IMR-90 (cell line): ENCODE results near the gene ZFTA. TPM values are rescaled to one million over a fixed set of nuclear protein-coding genes. Genes with fewer than 3 reads are reported as not detected.

Source experiments
- ATAC-seq: fragments of 200-7000 bp; cut with Tn5 transposase; 2 replicates; pipeline ENCODE4 v1.9.1; 2020; ENCODE audit warnings: low read depth, mild to moderate bottlenecking, moderate library complexity
- BruUV-seq: library from RNA; stranded (reverse); fragments of 400-500 nt; replicated peaks from 2 replicates; lab custom pipeline; 2021; lab: Mats Ljungman, UMichigan
- CTCF ChIA-PET: fragments of 300-600 bp; formaldehyde crosslinking; extraction: SDS; loops from one replicate; lab custom pipeline; 2021; ENCODE audit warnings: antibody characterized with exemption; lab: Yijun Ruan, JAX
- POLR2A ChIA-PET: fragments of 300-600 bp; sonication (Branson Sonifier 250); formaldehyde crosslinking; loops from one replicate; lab custom pipeline; 2022; ENCODE audit warnings: antibody characterized with exemption; ENCODE audit not compliant: unreplicated experiment; lab: Charles Lee
- DNase-seq: peaks from one replicate; pipeline ENCODE4 v3.0.0; 2013
- H2AFZ ChIP-seq: replicated peaks from 2 replicates; pipeline ENCODE3; 2013; ENCODE audit warnings: low read length, mild to moderate bottlenecking; ENCODE audit not compliant: poor library complexity
- H2AK5ac ChIP-seq: 2 replicates; pipeline ENCODE4 v1.6.1; 2013; ENCODE audit warnings: low read depth, low read length, inconsistent platforms
- H2AK9ac ChIP-seq: replicated peaks from 2 replicates; pipeline ENCODE3; 2013; ENCODE audit warnings: mild to moderate bottlenecking, low read depth, low read length, moderate library complexity; ENCODE audit not compliant: poor library complexity
- H2BK120ac ChIP-seq: 2 replicates; pipeline ENCODE4 v1.6.1; 2013; ENCODE audit warnings: low read depth, low read length, inconsistent platforms
- H2BK15ac ChIP-seq: 3 replicates; pipeline ENCODE4 v1.6.1; 2013; ENCODE audit warnings: low read depth, low read length, inconsistent platforms
- H2BK20ac ChIP-seq: 2 replicates; pipeline ENCODE4 v1.6.1; 2013; ENCODE audit warnings: low read depth, mild to moderate bottlenecking, inconsistent platforms, low read length, moderate library complexity
- H2BK5ac ChIP-seq: 2 replicates; pipeline ENCODE4 v1.6.1; 2013; ENCODE audit warnings: mild to moderate bottlenecking, low read depth, low read length, inconsistent platforms; ENCODE audit not compliant: poor library complexity, severe bottlenecking
- H3K14ac ChIP-seq: replicated peaks from 2 replicates; pipeline ENCODE4 v1.6.1; 2013; ENCODE audit warnings: low read depth, low read length, inconsistent platforms
- H3K18ac ChIP-seq: 2 replicates; pipeline ENCODE4 v1.6.1; 2013; ENCODE audit warnings: low read depth, low read length, control low read depth
- H3K23ac ChIP-seq: 2 replicates; pipeline ENCODE4 v1.6.1; 2013; ENCODE audit warnings: low read depth, low read length, inconsistent platforms
- H3K27ac ChIP-seq: 2 replicates; pipeline ENCODE4 v1.5.1; 2013; ENCODE audit warnings: mild to moderate bottlenecking, control low read depth, low read length; ENCODE audit not compliant: insufficient read depth
- H3K27me3 ChIP-seq: 2 replicates; pipeline ENCODE4 v1.6.1; 2013; ENCODE audit warnings: low read length; ENCODE audit not compliant: control insufficient read depth, insufficient read depth
- H3K36me3 ChIP-seq: 2 replicates; pipeline ENCODE4 v1.6.1; 2013; ENCODE audit warnings: low read length, mixed read lengths; ENCODE audit not compliant: control insufficient read depth, insufficient read depth
- H3K4ac ChIP-seq: 2 replicates; pipeline ENCODE4 v1.6.1; 2013; ENCODE audit warnings: low read depth, low read length, inconsistent platforms
- H3K4me1 ChIP-seq: 2 replicates; pipeline ENCODE4 v1.6.1; 2013; ENCODE audit warnings: low read length, mixed read lengths; ENCODE audit not compliant: control insufficient read depth, insufficient read depth
- H3K4me2 ChIP-seq: 2 replicates; pipeline ENCODE4 v1.6.1; 2013; ENCODE audit warnings: low read depth, mild to moderate bottlenecking, control low read depth, low read length, moderate library complexity
- H3K4me3 ChIP-seq: 2 replicates; pipeline ENCODE4 v1.5.1; 2013; ENCODE audit warnings: low read depth, mild to moderate bottlenecking, control low read depth, low read length, moderate library complexity; ENCODE audit not compliant: insufficient read depth
- H3K56ac ChIP-seq: 2 replicates; pipeline ENCODE4 v1.6.1; 2013; ENCODE audit warnings: low read length, inconsistent platforms; ENCODE audit not compliant: insufficient read depth; ENCODE audit errors: extremely low read depth
- H3K79me1 ChIP-seq, 2 experiments: 2 replicates each; pipeline ENCODE4 v1.6.1; 2013; ENCODE audit warnings: low read length in 2 of 2, inconsistent platforms in 1 of 2, low read depth in 1 of 2
- H3K9ac ChIP-seq: 2 replicates; pipeline ENCODE4 v1.6.1; 2013; ENCODE audit warnings: low read depth, low read length, control low read depth
- H3K9me1 ChIP-seq: 2 replicates; pipeline ENCODE4 v1.6.1; 2013; ENCODE audit warnings: low read length, inconsistent platforms; ENCODE audit not compliant: insufficient read depth
- H3K9me3 ChIP-seq: 2 replicates; pipeline ENCODE4 v1.6.1; 2013; ENCODE audit warnings: low read length; ENCODE audit not compliant: control insufficient read depth, insufficient read depth
- H4K20me1 ChIP-seq: 2 replicates; pipeline ENCODE4 v1.6.1; 2013; ENCODE audit warnings: low read length, inconsistent platforms; ENCODE audit not compliant: insufficient read depth
- H4K5ac ChIP-seq: 2 replicates; pipeline ENCODE4 v1.6.1; 2013; ENCODE audit warnings: mild to moderate bottlenecking, low read depth, low read length, control low read depth
- H4K8ac ChIP-seq, 2 experiments: 2 replicates each; pipeline ENCODE4 v1.6.1; 2013; ENCODE audit warnings: low read depth in 2 of 2, low read length in 2 of 2, control low read depth in 1 of 2, inconsistent platforms in 1 of 2
- H4K91ac ChIP-seq: 2 replicates; pipeline ENCODE4 v1.6.1; 2013; ENCODE audit warnings: low read depth, low read length, inconsistent platforms; ENCODE audit not compliant: insufficient read depth
- CHD1 ChIP-seq: IDR thresholded peaks from 2 replicates; pipeline ENCODE4 v1.6.1; 2012; ENCODE audit warnings: low read depth, low read length, improper control_type of control experiment
- CTCF ChIP-seq: conservative IDR thresholded peaks from 2 replicates; pipeline ENCODE4 v1.5.1; 2012; ENCODE audit warnings: mild to moderate bottlenecking, low read depth, low read length, improper control_type of control experiment
- ELK1 ChIP-seq: fragments of 150-350 bp; IDR thresholded peaks from 2 replicates; pipeline ENCODE4 v1.6.1; 2016; ENCODE audit warnings: low read depth, mild to moderate bottlenecking, low read length, moderate library complexity, borderline replicate concordance
- MAFK ChIP-seq: IDR thresholded peaks from 2 replicates; pipeline ENCODE4 v1.6.1; 2012; ENCODE audit warnings: low read depth, low read length, improper control_type of control experiment
- MAZ ChIP-seq: IDR thresholded peaks from 2 replicates; pipeline ENCODE4 v1.6.1; 2012; ENCODE audit warnings: low read depth, mild to moderate bottlenecking, low read length, improper control_type of control experiment, moderate library complexity, borderline replicate concordance
- NFE2L2 ChIP-seq: fragments of 150-350 bp; IDR thresholded peaks from 2 replicates; pipeline ENCODE4 v1.6.1; 2016; ENCODE audit warnings: low read depth, mild to moderate bottlenecking, low read length
- POLR2A ChIP-seq: IDR thresholded peaks from 2 replicates; pipeline ENCODE4 v1.6.1; 2012; ENCODE audit warnings: mild to moderate bottlenecking, low read depth, low read length
- RAD21 ChIP-seq: IDR thresholded peaks from 2 replicates; pipeline ENCODE4 v1.6.1; 2012; ENCODE audit warnings: low read length, improper control_type of control experiment
- RCOR1 ChIP-seq: IDR thresholded peaks from 2 replicates; pipeline ENCODE4 v1.6.1; 2012; ENCODE audit warnings: mild to moderate bottlenecking, low read length, improper control_type of control experiment; ENCODE audit not compliant: insufficient replicate concordance
- USF2 ChIP-seq: fragments of 150-350 bp; IDR thresholded peaks from 2 replicates; pipeline ENCODE4 v1.6.1; 2017; ENCODE audit warnings: mild to moderate bottlenecking, antibody characterized with exemption, low read length, low read depth
- WGBS, 2 experiments: methylation state at CpG; one replicate each; pipeline versions ENCODE4 v1.1.5 to v1.1.7; 2013; ENCODE audit warnings: missing lambda C conversion rate in 2 of 2; ENCODE audit not compliant: insufficient read length in 1 of 2; ENCODE audit errors: extremely low coverage in 2 of 2; 5-methylcytosine and 5-hydroxymethylcytosine counted together
- dilution Hi-C: fragments of 300-500 bp; cut with HindIII; formaldehyde crosslinking; loops from one replicate; pipeline ENCODE4 v1.14.3; 2018; ENCODE audit warnings: low sequenced_read_pairs; ENCODE audit not compliant: unreplicated experiment
- in situ Hi-C: fragments of 300-500 bp; cut with MboI; formaldehyde crosslinking; loops from 3 replicates; pipeline ENCODE4 v1.14.3; 2019; ENCODE audit warnings: low sequenced_read_pairs, inconsistent platforms, mixed read lengths
- intact Hi-C: fragments of 100-400 bp; cut with micrococcal nuclease; formaldehyde crosslinking; loops from 2 replicates; pipeline ENCODE4 v1.10.0; 2022
- polyA plus RNA-seq, 3 experiments: library from polyadenylated mRNA; depleted of rRNA; stranded (reverse); fragments of >200 nt; gene quantifications; 2 replicates each; pipeline ENCODE4 v1.2.3, GENCODE V29; 2012; ENCODE audit warnings: low replicate concordance in 1 of 3
- total RNA-seq: library from RNA; depleted of rRNA; stranded (reverse); fragments of >200 nt; gene quantifications from 2 replicates; pipeline ENCODE4 v1.2.3, GENCODE V29; 2012

Gene ZFTA
- total and polyA plus RNA-seq, 2 of the 4 experiments (the other 2 are of a cell fraction): 5.4 to 8.1 TPM

- Histone ChIP-seq H2BK5ac (no peak overlapping the region), H4K8ac (no peak overlapping the region), H2BK120ac (no peak overlapping the region), H3K9me1 (0 out of 2 replicates have a peak, but pooled peaks cover 3% of the 10 kb centered on the region), H3K27ac (no peak overlapping the region), H3K4me1 (no peaks in the 10 kb centered on the region; the same call in 1 of the 2 replicates), H3K14ac (no peak overlapping the region), H3K18ac (no peak overlapping the region), H2BK15ac (no peak overlapping the region), H3K27me3 (no peaks in the 10 kb centered on the region), H3K4me3 (no peak overlapping the region), H2BK20ac (no peak overlapping the region), H3K23ac (no peak overlapping the region), H2AK5ac (no peak overlapping the region), H3K79me1 (peaks cover 14 to 53% of the 10 kb centered on the region in 2 experiments), H3K9me3 (no peaks in the 10 kb centered on the region), H3K9ac (no peak overlapping the region), H3K4ac (no peak overlapping the region), H3K4me2 (no peak overlapping the region), H4K91ac (no peak overlapping the region), H3K56ac (no peak overlapping the region), H4K5ac (no peak overlapping the region), H4K20me1 (peaks cover 8% of the 10 kb centered on the region; the same call in 1 of the 2 replicates), H2AK9ac (no peak overlapping the region), H3K36me3 (peaks cover 6% of the 10 kb centered on the region), H2AFZ (no peak overlapping the region)
- intact Hi-C loops (no loop called here), dilution Hi-C loops (no loop called here), in situ Hi-C loops (no loop called here)
- BruUV-seq: no TSS peak
- ChIA-PET POLR2A (no interaction called here), CTCF (no interaction called here)
- ATAC-seq (no peak), DNase-seq (no peak)
- TF ChIP-seq USF2: no peak
- TF ChIP-seq RAD21: no peak
- no peak for TF ChIP-seq NFE2L2
- TF ChIP-seq RCOR1: no peak
- no peak for TF ChIP-seq POLR2A
- no peak for TF ChIP-seq MAFK
- TF ChIP-seq CHD1: no peak
- no peak for TF ChIP-seq MAZ
- TF ChIP-seq CTCF: no peak
- no peak for TF ChIP-seq ELK1
- WGBS, 2 experiments: no CpG with 5 or more reads among the region's 1 CpG
These were observed 49.6 kb downstream of the ZFTA start for GRCh38 chr11:63719001-63719400.
